ENCODE data around the gene HOXD11.

HOXD11 gene

GRCh38 chr2:176157499-176158185 is 50.6 kb downstream of the HOXD11 start:
- DNase-seq (ENCODE audit: low spot score in 2 of 2) = peak; percentile 90 to 93
- peak overlapping the region; percentile 31 for H3K4me3 ChIP-seq
- no peaks in the 10 kb centered on the region for H3K27me3 ChIP-seq (ENCODE audit: low read depth)

GRCh38 chr2:176158186-176158591 is 51.1 kb downstream of the HOXD11 start:
- Histone ChIP-seq H3K4me1 (peaks cover 16% of the 10 kb centered on the region), H3K36me3 (replicated peaks) (peaks cover 4% of the 10 kb centered on the region; the same call in 1 of the 2 replicates), H3K4me3 (peak overlapping the region; percentile 31), H3K9me3 (no peaks in the 10 kb centered on the region; the same call in 1 of the 2 replicates), H3K27me3 (ENCODE audit: low read depth) (no peaks in the 10 kb centered on the region)
- peak in 1 of 2 experiments; percentile 73 for DNase-seq (ENCODE audit: low spot score in 2 of 2)
- in situ Hi-C loops (cut with MboI; ENCODE audit: low sequenced_read_pairs) = no loop called here

More at GRCh38 chr2:176157499-176158185, 50.6 kb downstream of the HOXD11 start:
- Histone ChIP-seq H3K4me1 (peaks cover 16% of the 10 kb centered on the region), H3K9me3 (no peaks in the 10 kb centered on the region; the same call in 1 of the 2 replicates), H3K36me3 (replicated peaks) (peaks cover 5% of the 10 kb centered on the region; the same call in 1 of the 2 replicates)
- in situ Hi-C loops (cut with MboI; ENCODE audit: low sequenced_read_pairs) = no loop called here

GRCh38 chr2:176158855-176159662 is 52.0 kb downstream of the HOXD11 start:
- Histone ChIP-seq H3K4me1 (peaks cover 16% of the 10 kb centered on the region), H3K27me3 (ENCODE audit: low read depth) (no peaks in the 10 kb centered on the region), H3K9me3 (no peaks in the 10 kb centered on the region; the same call in 1 of the 2 replicates), H3K36me3 (replicated peaks) (no peaks in the 10 kb centered on the region; the same call in 1 of the 2 replicates), H3K4me3 (no peak overlapping the region)
- in situ Hi-C loops (cut with MboI; ENCODE audit: low sequenced_read_pairs) = no loop called here
- DNase-seq (ENCODE audit: low spot score in 2 of 2) = peak in 1 of 2 experiments; percentile 61

Data from HAP-1 (cell line).